ENCODE data around the gene POLR2F. TPM values are rescaled to one million over a fixed set of nuclear protein-coding genes. Genes with fewer than 3 reads are reported as not detected.

The POLR2F gene
- total RNA-seq, 1 donor from 2014 or later: 75.5 TPM

- Histone ChIP-seq H3K9ac (no peak overlapping the region), H3K9me3 (ENCODE audit: low read depth) (no peaks in the 10 kb centered on the region)
- no peak overlapping the region for H3K4me3 Mint-ChIP-seq
These were observed 15.2 kb downstream of the POLR2F start for GRCh38 chr22:37968452-37969251.

GRCh38 chr22:37970864-37971263 lies 17.4 kb downstream of the POLR2F start:
- Mint-ChIP-seq H3K27me3 (ENCODE audit: insufficient read depth, low read depth) (peaks cover 2% of the 10 kb centered on the region), H3K9me3 (no peaks in the 10 kb centered on the region), H3K36me3 (peaks cover 16% of the 10 kb centered on the region), H3K4me3 (peak overlapping the region; percentile 35), H3K27ac (no peak overlapping the region), H3K4me1 (peaks cover 30% of the 10 kb centered on the region)
- H3K9ac ChIP-seq: no peak overlapping the region
- no peak overlapping the region for H3K4me3 ChIP-seq
- no peaks in the 10 kb centered on the region for H3K9me3 ChIP-seq (ENCODE audit: low read depth)
- TF ChIP-seq CTCF (IDR thresholded peaks at IDR 0.05) (no peak), EZH2phosphoT487 (IDR thresholded peaks at IDR 0.05) (no peak), EZH2 (IDR thresholded peaks at IDR 0.05) (no peak)
- no peak for DNase-seq (ENCODE audit: low spot score)
- peaks cover under 1% of the 10 kb centered on the region for H4K20me1 ChIP-seq (ENCODE audit: low read depth)
- no peaks in the 10 kb centered on the region for H3K27me3 ChIP-seq
- no peak overlapping the region for H3K4me2 ChIP-seq
- H3K79me2 ChIP-seq (ENCODE audit: low read depth): peaks cover 2% of the 10 kb centered on the region
- H3K27ac ChIP-seq: no peak overlapping the region
- H3K4me1 ChIP-seq: peaks cover 35% of the 10 kb centered on the region
- no peak overlapping the region for H2AFZ ChIP-seq (replicated peaks)
- H3F3A ChIP-seq (ENCODE audit: low read depth): peaks cover 45% of the 10 kb centered on the region
- no peaks in the 10 kb centered on the region for H3K36me3 ChIP-seq

More at GRCh38 chr22:37968452-37969251, 15.2 kb downstream of the POLR2F start:
- Histone ChIP-seq H3K4me3 (no peak overlapping the region), H3F3A (ENCODE audit: low read depth) (peaks cover 58% of the 10 kb centered on the region), H3K27me3 (no peaks in the 10 kb centered on the region), H3K36me3 (no peaks in the 10 kb centered on the region), H3K4me2 (peak overlapping the region; percentile 48), H3K79me2 (ENCODE audit: low read depth) (peaks cover 9% of the 10 kb centered on the region), H4K20me1 (ENCODE audit: low read depth) (peaks cover 12% of the 10 kb centered on the region), H3K4me1 (peaks cover 38% of the 10 kb centered on the region), H2AFZ (replicated peaks) (no peak overlapping the region), H3K27ac (peak overlapping the region; percentile 49)
- peaks cover 2% of the 10 kb centered on the region for H3K27me3 Mint-ChIP-seq (ENCODE audit: insufficient read depth, low read depth)
- no peaks in the 10 kb centered on the region for H3K9me3 Mint-ChIP-seq
- TF ChIP-seq EZH2phosphoT487 (IDR thresholded peaks at IDR 0.05): no peak
- no peak for TF ChIP-seq EZH2 (IDR thresholded peaks at IDR 0.05)
- TF ChIP-seq CTCF (IDR thresholded peaks at IDR 0.05): no peak
- no peak for DNase-seq (ENCODE audit: low spot score)
- peaks cover 16% of the 10 kb centered on the region for H3K36me3 Mint-ChIP-seq
- peaks cover 30% of the 10 kb centered on the region for H3K4me1 Mint-ChIP-seq
- no peak overlapping the region for H3K27ac Mint-ChIP-seq

GRCh38 chr22:37971475-37972434 lies 18.3 kb downstream of the POLR2F start:
- TF ChIP-seq EZH2phosphoT487 (IDR thresholded peaks at IDR 0.05) (no peak), CTCF (IDR thresholded peaks at IDR 0.05) (no peak), EZH2 (IDR thresholded peaks at IDR 0.05) (no peak)
- H3K4me2 ChIP-seq: peak overlapping the region; percentile 61
- H3K4me3 ChIP-seq: peak overlapping the region; percentile 5
- Mint-ChIP-seq H3K4me3 (peak overlapping the region; percentile 35), H3K36me3 (peaks cover 16% of the 10 kb centered on the region), H3K4me1 (peaks cover 30% of the 10 kb centered on the region), H3K27ac (peak overlapping the region; percentile 83), H3K27me3 (ENCODE audit: insufficient read depth, low read depth) (peaks cover 2% of the 10 kb centered on the region), H3K9me3 (no peaks in the 10 kb centered on the region)
- peaks cover 44% of the 10 kb centered on the region for H3F3A ChIP-seq (ENCODE audit: low read depth)
- H3K36me3 ChIP-seq: no peaks in the 10 kb centered on the region
- H3K27ac ChIP-seq: peak overlapping the region; percentile 76
- peaks cover 35% of the 10 kb centered on the region for H3K4me1 ChIP-seq
- H4K20me1 ChIP-seq (ENCODE audit: low read depth): no peaks in the 10 kb centered on the region
- no peak overlapping the region for H3K9ac ChIP-seq
- H2AFZ ChIP-seq (replicated peaks): no peak overlapping the region
- no peaks in the 10 kb centered on the region for H3K79me2 ChIP-seq (ENCODE audit: low read depth)
- peak; percentile 72 for DNase-seq (ENCODE audit: low spot score)
- no peaks in the 10 kb centered on the region for H3K27me3 ChIP-seq
- no peaks in the 10 kb centered on the region for H3K9me3 ChIP-seq (ENCODE audit: low read depth)

Measured in neural progenitor cell (in vitro differentiated cells).